Measurements from ENCODE around the gene LARP6. TPM values are rescaled to one million over a fixed set of nuclear protein-coding genes. Genes with fewer than 3 reads are reported as not detected.

Gene LARP6
- total and polyA plus RNA-seq, 8 donors: 9.8 to 127 (median 14.1) TPM

- Histone ChIP-seq H3K27ac (peak overlapping the region; percentile 41 to 71 (median 68)), H3K9me3 (no peaks in the 10 kb centered on the region), H3K27me3 (no peaks in the 10 kb centered on the region), H3K36me3 (no peaks in the 10 kb centered on the region), H3K4me3 (no peak overlapping the region), H3K4me1 (peaks cover 5 to 24% (median 17%) of the 10 kb centered on the region in 4 donors)
- peak in 2 of 3 donors; percentile 16 to 40 for TF ChIP-seq POLR2AphosphoS5 (IDR thresholded peaks at IDR 0.05)
- TF ChIP-seq, protein P1, sequence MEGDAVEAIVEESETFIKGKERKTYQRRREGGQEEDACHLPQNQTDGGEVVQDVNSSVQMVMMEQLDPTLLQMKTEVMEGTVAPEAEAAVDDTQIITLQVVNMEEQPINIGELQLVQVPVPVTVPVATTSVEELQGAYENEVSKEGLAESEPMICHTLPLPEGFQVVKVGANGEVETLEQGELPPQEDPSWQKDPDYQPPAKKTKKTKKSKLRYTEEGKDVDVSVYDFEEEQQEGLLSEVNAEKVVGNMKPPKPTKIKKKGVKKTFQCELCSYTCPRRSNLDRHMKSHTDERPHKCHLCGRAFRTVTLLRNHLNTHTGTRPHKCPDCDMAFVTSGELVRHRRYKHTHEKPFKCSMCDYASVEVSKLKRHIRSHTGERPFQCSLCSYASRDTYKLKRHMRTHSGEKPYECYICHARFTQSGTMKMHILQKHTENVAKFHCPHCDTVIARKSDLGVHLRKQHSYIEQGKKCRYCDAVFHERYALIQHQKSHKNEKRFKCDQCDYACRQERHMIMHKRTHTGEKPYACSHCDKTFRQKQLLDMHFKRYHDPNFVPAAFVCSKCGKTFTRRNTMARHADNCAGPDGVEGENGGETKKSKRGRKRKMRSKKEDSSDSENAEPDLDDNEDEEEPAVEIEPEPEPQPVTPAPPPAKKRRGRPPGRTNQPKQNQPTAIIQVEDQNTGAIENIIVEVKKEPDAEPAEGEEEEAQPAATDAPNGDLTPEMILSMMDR (IDR thresholded peaks at IDR 0.05): no peak
- DNase-seq: peak; percentile 34 to 70
- WGBS, 5 donors: 49 to 74% (median 59%) methylated on average over 9 of the region's 9 CpGs
- intact Hi-C loops (cut with DNase I; ENCODE audit: low total_unique reads): no loop called here
Observed at GRCh38 chr15:70799667-70800450, 54.1 kb downstream of the LARP6 start.

DNA sequence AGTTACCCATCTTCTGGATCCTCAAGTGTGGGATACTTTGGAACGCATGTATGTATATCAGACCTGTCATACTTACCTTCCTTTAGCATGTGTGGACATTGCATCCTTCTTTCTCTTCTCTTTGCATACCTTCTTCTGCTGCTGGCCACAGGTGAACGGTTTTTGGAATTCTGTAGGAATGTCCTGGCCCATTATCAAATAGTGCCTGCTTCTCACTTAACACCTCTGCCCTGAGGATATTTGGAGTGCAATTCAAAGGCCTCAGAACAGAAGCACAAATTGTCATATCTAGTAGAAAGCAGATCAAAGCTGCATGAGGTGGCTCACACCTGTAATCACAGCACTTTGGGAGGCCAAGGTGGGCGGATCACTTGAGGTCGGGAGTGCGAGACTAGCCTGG lies 56.5 kb downstream of the LARP6 start:
- WGBS, 5 donors: 96 to 98% (median 97%) methylated on average over 5 of the region's 5 CpGs
- Histone ChIP-seq H3K4me1 (peaks cover 5 to 24% (median 17%) of the 10 kb centered on the region in 4 donors), H3K27me3 (no peaks in the 10 kb centered on the region), H3K4me3 (no peak overlapping the region), H3K27ac (no peak overlapping the region), H3K9me3 (no peaks in the 10 kb centered on the region), H3K36me3 (no peaks in the 10 kb centered on the region)
- TF ChIP-seq POLR2A (IDR thresholded peaks at IDR 0.05): no peak
- TF ChIP-seq POLR2AphosphoS5 (IDR thresholded peaks at IDR 0.05): no peak
- no peak for TF ChIP-seq EP300 (IDR thresholded peaks at IDR 0.05)
- TF ChIP-seq, protein P1 (IDR thresholded peaks at IDR 0.05): no peak
- intact Hi-C loops (cut with DNase I; ENCODE audit: low total_unique reads): no loop called here
- DNase-seq: no peak

DNA sequence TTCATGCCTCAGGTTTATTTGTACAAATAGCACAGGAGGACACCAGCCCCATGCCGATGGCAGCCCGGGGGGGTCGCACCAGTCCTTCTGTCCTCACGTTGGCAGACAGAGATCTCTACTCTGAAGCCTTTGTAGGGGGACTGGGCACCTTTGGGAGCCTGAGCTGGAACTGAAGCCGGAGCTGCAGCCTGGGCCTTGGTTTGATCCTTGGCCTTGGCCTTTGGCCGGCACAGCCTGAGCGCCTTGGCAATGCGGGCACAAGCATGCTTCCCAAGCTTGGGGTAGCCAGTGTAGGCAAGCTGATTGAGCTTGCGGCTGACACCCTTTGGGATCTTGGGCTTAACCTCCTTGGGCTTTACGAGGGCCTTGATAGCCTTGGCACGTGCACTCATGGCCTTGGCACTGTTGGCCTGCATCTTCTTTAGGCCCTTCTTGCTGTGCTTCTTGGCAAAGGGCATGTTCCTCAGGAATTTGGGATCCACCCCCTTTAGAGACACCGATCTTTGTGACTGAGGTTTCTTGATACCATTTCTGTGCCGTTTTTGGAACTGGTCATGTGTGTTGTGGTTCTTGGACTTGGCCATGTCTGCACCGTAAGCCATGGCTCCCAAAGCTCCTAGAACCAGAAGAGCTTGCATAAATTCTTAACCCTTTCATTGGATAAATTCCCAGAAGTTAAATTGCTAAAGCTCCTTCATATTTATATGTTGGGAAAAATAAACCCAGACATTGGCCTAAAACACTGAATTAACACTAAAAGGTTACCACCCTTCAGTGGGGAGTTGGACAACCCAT lies 57.2 kb downstream of the LARP6 start:
- TF ChIP-seq EP300 (IDR thresholded peaks at IDR 0.05) (no peak), POLR2AphosphoS5 (IDR thresholded peaks at IDR 0.05) (no peak), POLR2A (IDR thresholded peaks at IDR 0.05) (no peak)
- TF ChIP-seq, protein P1 (IDR thresholded peaks at IDR 0.05): no peak
- 89 to 95% (median 93%) methylated on average over 14 of the region's 14 CpGs for WGBS, 5 donors
- Histone ChIP-seq H3K4me3 (no peak overlapping the region), H3K4me1 (peaks cover 5 to 24% (median 17%) of the 10 kb centered on the region in 4 donors), H3K27me3 (no peaks in the 10 kb centered on the region), H3K9me3 (no peaks in the 10 kb centered on the region), H3K27ac (no peak overlapping the region), H3K36me3 (no peaks in the 10 kb centered on the region)
- intact Hi-C loops (cut with DNase I; ENCODE audit: low total_unique reads): no loop called here
- DNase-seq: no peak

DNA sequence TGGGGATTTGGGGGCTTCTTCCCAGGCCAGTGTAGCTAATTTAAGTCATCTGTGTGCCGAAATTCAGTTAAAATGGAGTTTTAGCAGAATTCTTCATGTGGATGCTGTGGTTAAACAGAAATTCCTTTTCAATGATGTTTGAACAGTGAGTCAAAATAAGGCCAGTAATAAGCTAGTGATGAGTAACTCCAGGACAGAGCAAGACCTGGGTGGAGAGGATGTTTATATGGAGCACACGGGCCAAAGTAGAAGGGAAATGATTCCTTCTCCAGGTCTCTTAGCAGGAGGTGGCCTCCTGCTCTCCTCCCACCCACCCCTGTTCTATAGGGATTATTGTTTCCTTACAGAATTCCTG lies 58.7 kb downstream of the LARP6 start:
- intact Hi-C loops (cut with DNase I; ENCODE audit: low total_unique reads): no loop called here
- Histone ChIP-seq H3K9me3 (no peaks in the 10 kb centered on the region), H3K27ac (peak overlapping the region in 4 of 5 donors; percentile 57 to 84 (median 70)), H3K36me3 (no peaks in the 10 kb centered on the region), H3K4me1 (peaks cover under 1 to 13% (median 9%) of the 10 kb centered on the region in 4 donors), H3K27me3 (no peaks in the 10 kb centered on the region), H3K4me3 (no peak overlapping the region)
- TF ChIP-seq POLR2AphosphoS5 (IDR thresholded peaks at IDR 0.05): no peak
- DNase-seq: peak in 1 of 2 donors; percentile 28
- 51 to 73% (median 64%) methylated on average over 2 of the region's 2 CpGs for WGBS, 5 donors

Measured in stomach (tissue), 9 donors.